ENCODE measurements around the gene WWTR1. TPM values are rescaled to one million over a fixed set of nuclear protein-coding genes. Genes with fewer than 3 reads are reported as not detected.

The WWTR1 gene
- total and polyA plus RNA-seq, 2 of the 8 experiments (the other 6 are each of a cell fraction or from before 2014, with no cell fraction given) = 15.7 to 18.6 TPM

- no peak overlapping the region for H2BK12ac ChIP-seq (ENCODE audit: low read depth, low read length)
- no peaks in the 10 kb centered on the region for H3K36me3 ChIP-seq (ENCODE audit: control insufficient read depth in 2 of 4, insufficient read depth in 4 of 4, low read length in 3 of 4)
- FAIRE-seq (no peak), DNase-seq (ENCODE audit: low read depth in 1 of 2, low spot score in 2 of 2) (no peak)
- no peak overlapping the region for H3K56ac ChIP-seq (replicated peaks; ENCODE audit: insufficient read length, low read depth, low read length)
- H3K27me3 ChIP-seq (replicated peaks in 1 of 4; ENCODE audit: control insufficient read depth in 3 of 4, extremely low read depth in 1 of 4, insufficient read depth in 3 of 4, low read length in 3 of 4) = no peaks in the 10 kb centered on the region
- CTCF ChIA-PET (ENCODE audit: partially characterized antibody) = interaction anchor here (0.6 to 1.8 kb wide), 4 partner anchors 10 to 73 kb away, joined by 3 to 7 read pairs (median 4); no protein-coding TSS in a partner anchor
- no peak overlapping the region for H3K18ac ChIP-seq (ENCODE audit: extremely low read depth, low read length)
- H2AK5ac ChIP-seq (ENCODE audit: low read depth, low read length) = no peak overlapping the region
- H4K20me1 ChIP-seq (replicated peaks in 1 of 2; ENCODE audit: control insufficient read depth in 1 of 2, insufficient read depth in 2 of 2, low read length in 2 of 2) = no peaks in the 10 kb centered on the region
- POLR2A ChIA-PET (ENCODE audit: partially characterized antibody) = interaction anchor here (0.6 kb wide), 1 partner anchor 27 kb away, joined by 4 read pairs; the partner anchor contains the start of gene WWTR1
- no peak overlapping the region for H3K4me3 ChIP-seq (ENCODE audit: extremely low read depth in 1 of 4, insufficient read depth in 2 of 4, low read depth in 3 of 4, low read length in 4 of 4)
- no peak overlapping the region for H4K91ac ChIP-seq (replicated peaks; ENCODE audit: insufficient read length, low read length)
- no peaks in the 10 kb centered on the region for H3K9me3 ChIP-seq (ENCODE audit: insufficient read depth in 2 of 2, low read depth in 1 of 2, low read length in 1 of 2)
- H3K14ac ChIP-seq (ENCODE audit: insufficient read length) = no peak overlapping the region
- WGBS, 2 experiments (ENCODE audit: extremely low coverage in 1 of 2, insufficient coverage in 1 of 2, insufficient read length in 1 of 2, insufficient replicate concordance in 2 of 2, low coverage in 1 of 2, low lambda C conversion rate in 2 of 2, missing lambda C conversion rate in 1 of 2) = 94% methylated on average over 1 of the region's 1 CpG; no CpG with 5 or more reads in 1 of the 2 experiments
- H2BK5ac ChIP-seq (ENCODE audit: low read depth, low read length) = no peak overlapping the region
- peaks cover 0 to 69% of the 10 kb centered on the region in 2 experiments; a peak in 2 of 4 replicates for H3K79me2 ChIP-seq (ENCODE audit: control insufficient read depth in 1 of 2, insufficient read depth in 2 of 2, low read length in 2 of 2)
- H3K23ac ChIP-seq (ENCODE audit: insufficient read length) = no peak overlapping the region
- H4K5ac ChIP-seq (ENCODE audit: insufficient read length, low read depth, low read length) = no peak overlapping the region
- H3K9ac ChIP-seq (replicated peaks in 1 of 4; ENCODE audit: extremely low read depth in 1 of 4, low read depth in 3 of 4, low read length in 3 of 4) = no peak overlapping the region
- H2AFZ ChIP-seq (ENCODE audit: low read length) = no peak overlapping the region
- H3K79me1 ChIP-seq (ENCODE audit: low read depth, low read length) = peaks cover 9% of the 10 kb centered on the region
- no peak overlapping the region for H4K8ac ChIP-seq (ENCODE audit: extremely low read depth, insufficient read depth, low read length)
- H2BK20ac ChIP-seq (ENCODE audit: low read length) = no peak overlapping the region
- no peak overlapping the region for H2BK120ac ChIP-seq (replicated peaks; ENCODE audit: low read depth, low read length)
- no peak overlapping the region for H2BK15ac ChIP-seq (ENCODE audit: low read length)
- H3K23me2 ChIP-seq (ENCODE audit: low read depth, low read length) = no peaks in the 10 kb centered on the region
- H3K4me1 ChIP-seq (replicated peaks in 1 of 4; ENCODE audit: control insufficient read depth in 3 of 4, insufficient read depth in 4 of 4, low read length in 3 of 4) = peaks cover 0 to 7% (median 5%) of the 10 kb centered on the region in 4 experiments; a peak in 4 of 7 replicates
- H3K4ac ChIP-seq (replicated peaks; ENCODE audit: insufficient read length, low read depth, low read length) = no peak overlapping the region
- H3K27ac ChIP-seq (ENCODE audit: low read depth, low read length) = no peak overlapping the region
- H3K4me2 ChIP-seq (ENCODE audit: insufficient read depth in 1 of 2, low read depth in 2 of 2, low read length in 2 of 2) = peak overlapping the region in 1 of 2 experiments; percentile 25; a peak in 1 of 4 replicates
Measured at GRCh38 chr3:149630806-149631205, 27.0 kb downstream of the WWTR1 start.
